Muscle of leg (tissue), 11 donors: Measurements from ENCODE around the gene SYPL2. TPM values are rescaled to one million over a fixed set of nuclear protein-coding genes. Genes with fewer than 3 reads are reported as not detected.

ENCODE experiments used
- DNase-seq: peaks from one replicate; pipeline ENCODE4 v3.0.0; 2013
- H3K27ac ChIP-seq: one replicate; pipeline ENCODE4 v1.5.1; 2013; ENCODE audit warnings: mild to moderate bottlenecking, low read length, control low read depth
- H3K27me3 ChIP-seq: one replicate; pipeline ENCODE4 v1.6.1; 2013; ENCODE audit warnings: low read length; ENCODE audit not compliant: control insufficient read depth, insufficient read depth
- H3K36me3 ChIP-seq: one replicate; pipeline ENCODE4 v1.6.1; 2013; ENCODE audit warnings: low read length; ENCODE audit not compliant: control insufficient read depth, insufficient read depth
- H3K4me1 ChIP-seq: one replicate; pipeline ENCODE4 v1.6.1; 2013; ENCODE audit warnings: low read length; ENCODE audit not compliant: control insufficient read depth, insufficient read depth
- H3K4me3 ChIP-seq: one replicate; pipeline ENCODE4 v1.5.1; 2013; ENCODE audit warnings: low read length, control low read depth
- H3K9me3 ChIP-seq: replicated peaks from 2 replicates; pipeline ENCODE4 v1.6.1; 2013; ENCODE audit warnings: low read depth, low read length; ENCODE audit not compliant: control insufficient read depth
- WGBS: methylation state at CpG from one replicate; pipeline ENCODE4 v1.1.5; 2013; ENCODE audit warnings: missing lambda C conversion rate; ENCODE audit not compliant: insufficient coverage; 5-methylcytosine and 5-hydroxymethylcytosine counted together
- polyA plus RNA-seq, 8 donors: library from polyadenylated mRNA; unstranded; fragments of 120-200 nt; gene quantifications; one replicate each; pipeline versions ENCODE4 v1.2.1 to v1.2.3, GENCODE V29; 2013; ENCODE audit warnings: inconsistent platforms in 1 of 8, low replicate concordance in 1 of 8; ENCODE audit not compliant: insufficient read length in 8 of 8, insufficient read depth in 1 of 8
- total RNA-seq: library from RNA; stranded (reverse); fragments of 120-200 nt; gene quantifications from one replicate; pipeline ENCODE4 v1.2.4, GENCODE V29; 2013

The SYPL2 gene
- total and polyA plus RNA-seq, 9 donors, result 57.3 to 258 (median 195) TPM

- peaks cover 54% of the 10 kb centered on the region for H3K4me1 ChIP-seq
- no peaks in the 10 kb centered on the region for H3K36me3 ChIP-seq
- no peaks in the 10 kb centered on the region for H3K27me3 ChIP-seq
Observed at GRCh38 chr1:109527098-109527811, 60.9 kb downstream of the SYPL2 start.

GRCh38 chr1:109527846-109528695, 61.7 kb downstream of the SYPL2 start:
- Histone ChIP-seq H3K36me3 (no peaks in the 10 kb centered on the region), H3K27ac (peak overlapping the region; percentile 87), H3K27me3 (no peaks in the 10 kb centered on the region), H3K4me1 (peaks cover 62% of the 10 kb centered on the region), H3K9me3 (no peaks in the 10 kb centered on the region), H3K4me3 (no peak overlapping the region)
- WGBS, result 76% methylated on average over 8 of the region's 9 CpGs
- DNase-seq, result no peak

More at GRCh38 chr1:109527098-109527811, 60.9 kb downstream of the SYPL2 start:
- H3K9me3 ChIP-seq, result no peaks in the 10 kb centered on the region
- 51% methylated on average over 11 of the region's 14 CpGs for WGBS
- no peak overlapping the region for H3K4me3 ChIP-seq
- peak overlapping the region; percentile 21 for H3K27ac ChIP-seq
- no peak for DNase-seq

GRCh38 chr1:109528712-109529111, 62.4 kb downstream of the SYPL2 start:
- no peaks in the 10 kb centered on the region for H3K27me3 ChIP-seq
- no peak for DNase-seq
- no peaks in the 10 kb centered on the region for H3K36me3 ChIP-seq
- H3K4me1 ChIP-seq, result peaks cover 63% of the 10 kb centered on the region
- H3K9me3 ChIP-seq, result no peaks in the 10 kb centered on the region
- peak overlapping the region; percentile 87 for H3K27ac ChIP-seq
- WGBS, result 71% methylated on average over 2 of the region's 3 CpGs
- no peak overlapping the region for H3K4me3 ChIP-seq

- Histone ChIP-seq H3K9me3 (no peaks in the 10 kb centered on the region), H3K36me3 (no peaks in the 10 kb centered on the region), H3K27me3 (no peaks in the 10 kb centered on the region), H3K4me3 (no peak overlapping the region), H3K4me1 (peaks cover 69% of the 10 kb centered on the region), H3K27ac (peak overlapping the region; percentile 87)
- WGBS, result 24% methylated on average over 3 of the region's 8 CpGs
- DNase-seq, result peak; percentile 81
Observed at GRCh38 chr1:109529881-109530456, 63.6 kb downstream of the SYPL2 start.

- Histone ChIP-seq H3K27me3 (no peaks in the 10 kb centered on the region), H3K4me1 (peaks cover 75% of the 10 kb centered on the region), H3K9me3 (no peaks in the 10 kb centered on the region), H3K36me3 (no peaks in the 10 kb centered on the region), H3K27ac (peak overlapping the region; percentile 87), H3K4me3 (no peak overlapping the region)
- peak; percentile 89 for DNase-seq
- WGBS, result 34% methylated on average over 11 of the region's 13 CpGs
Observed at GRCh38 chr1:109530457-109531087, 64.2 kb downstream of the SYPL2 start.

- Histone ChIP-seq H3K36me3 (no peaks in the 10 kb centered on the region), H3K27ac (peak overlapping the region; percentile 87), H3K27me3 (no peaks in the 10 kb centered on the region), H3K9me3 (no peaks in the 10 kb centered on the region), H3K4me1 (peaks cover 82% of the 10 kb centered on the region), H3K4me3 (no peak overlapping the region)
- no peak for DNase-seq
- WGBS, result no CpG with 5 or more reads among the region's 4 CpGs
Observed at GRCh38 chr1:109531380-109531779, 65.0 kb downstream of the SYPL2 start.

Other genes starting within 250 kb of the SYPL2 start
- 1.2 TPM for gene CELSR2, start 217.0 kb upstream of the SYPL2 start, total RNA-seq
- gene CELSR2, start 217.0 kb upstream of the SYPL2 start, polyA plus RNA-seq, result 1 to 10 TPM; 2.9 to 8.6 (median 4.2) TPM
- 11.4 TPM for gene PSRC1, start 183.4 kb upstream of the SYPL2 start, total RNA-seq
- 10 to 100 TPM; 12.6 to 19.1 (median 17.5) TPM for gene PSRC1, start 183.4 kb upstream of the SYPL2 start, polyA plus RNA-seq
- gene MYBPHL, start 159.5 kb upstream of the SYPL2 start, total RNA-seq, result 0.71 TPM
- 1 to 10 TPM in 1 of 8 donors, under 1 TPM in 7; 0.15 to 1.3 (median 0.61) TPM for gene MYBPHL, start 159.5 kb upstream of the SYPL2 start, polyA plus RNA-seq
- gene SORT1, start 68.6 kb upstream of the SYPL2 start, total RNA-seq, result 11.6 TPM
- 10 to 100 TPM; 20.5 to 32.1 (median 25.6) TPM for gene SORT1, start 68.6 kb upstream of the SYPL2 start, polyA plus RNA-seq
- 62.8 TPM for gene PSMA5, start 40.1 kb upstream of the SYPL2 start, total RNA-seq
- gene PSMA5, start 40.1 kb upstream of the SYPL2 start, polyA plus RNA-seq, result 10 to 100 TPM; 66.1 to 95.9 (median 82.5) TPM
- 8.5 TPM for gene ATXN7L2, start 17.4 kb downstream of the SYPL2 start, total RNA-seq
- 10 to 100 TPM in 7 of 8 donors, 1 to 10 TPM in 1; 8.6 to 35.9 (median 22.6) TPM for gene ATXN7L2, start 17.4 kb downstream of the SYPL2 start, polyA plus RNA-seq
- gene CYB561D1, start 27.5 kb downstream of the SYPL2 start, total RNA-seq, result 3.9 TPM
- gene CYB561D1, start 27.5 kb downstream of the SYPL2 start, polyA plus RNA-seq, result 10 to 100 TPM in 2 of 8 donors, 1 to 10 TPM in 6; 6.4 to 13.8 (median 9.2) TPM
- gene AMIGO1, start 43.2 kb downstream of the SYPL2 start, total RNA-seq, result 12.3 TPM
- 10 to 100 TPM in 6 of 8 donors, 1 to 10 TPM in 2; 8.5 to 13.8 (median 11.3) TPM for gene AMIGO1, start 43.2 kb downstream of the SYPL2 start, polyA plus RNA-seq
- 1.4 TPM for gene GPR61, start 73.3 kb downstream of the SYPL2 start, total RNA-seq
- 1 to 10 TPM; 1.4 to 2.7 (median 1.7) TPM for gene GPR61, start 73.3 kb downstream of the SYPL2 start, polyA plus RNA-seq
- 7.8 TPM for gene GNAI3, start 82.1 kb downstream of the SYPL2 start, total RNA-seq
- gene GNAI3, start 82.1 kb downstream of the SYPL2 start, polyA plus RNA-seq, result 10 to 100 TPM in 1 of 8 donors, 1 to 10 TPM in 7; 6.9 to 10.0 (median 7.3) TPM
- gene GNAT2, start 153.1 kb downstream of the SYPL2 start, total RNA-seq, result 0.13 TPM
- not detected for gene GNAT2, start 153.1 kb downstream of the SYPL2 start, polyA plus RNA-seq
- gene AMPD2, start 153.3 kb downstream of the SYPL2 start, total RNA-seq, result 24.6 TPM
- 10 to 100 TPM; 31.3 to 45.0 (median 35.0) TPM for gene AMPD2, start 153.3 kb downstream of the SYPL2 start, polyA plus RNA-seq
- gene GSTM4, start 189.6 kb downstream of the SYPL2 start, total RNA-seq, result 10.8 TPM
- gene GSTM4, start 189.6 kb downstream of the SYPL2 start, polyA plus RNA-seq, result 10 to 100 TPM; 15.1 to 23.9 (median 20.6) TPM
- 51.4 TPM for gene GSTM2, start 201.5 kb downstream of the SYPL2 start, total RNA-seq
- 100 to 1,000 TPM; 124 to 186 (median 146) TPM for gene GSTM2, start 201.5 kb downstream of the SYPL2 start, polyA plus RNA-seq
- gene GSTM1, start 221.3 kb downstream of the SYPL2 start, total RNA-seq, result 15.3 TPM
- gene GSTM1, start 221.3 kb downstream of the SYPL2 start, polyA plus RNA-seq, result 10 to 100 TPM in 4 of 8 donors, 1 to 10 TPM in 2, under 1 TPM in 2; 0.50 to 70.2 (median 28.4) TPM
- 19.4 TPM for gene GSTM5, start 245.7 kb downstream of the SYPL2 start, total RNA-seq
- 10 to 100 TPM; 10.2 to 48.0 (median 17.8) TPM for gene GSTM5, start 245.7 kb downstream of the SYPL2 start, polyA plus RNA-seq